Femur (tissue), 1 donor: ENCODE data around the gene MAPK8IP3.
"Not testable (repeated sequence)": the region's sequence is repeated elsewhere in the genome, so short reads cannot be mapped to it uniquely, and the experiment has no call there.

Experiments used
- DNase-seq: peaks from one replicate; pipeline ENCODE4 v3.0.0-alpha.2; 2017

MAPK8IP3 gene

DNA sequence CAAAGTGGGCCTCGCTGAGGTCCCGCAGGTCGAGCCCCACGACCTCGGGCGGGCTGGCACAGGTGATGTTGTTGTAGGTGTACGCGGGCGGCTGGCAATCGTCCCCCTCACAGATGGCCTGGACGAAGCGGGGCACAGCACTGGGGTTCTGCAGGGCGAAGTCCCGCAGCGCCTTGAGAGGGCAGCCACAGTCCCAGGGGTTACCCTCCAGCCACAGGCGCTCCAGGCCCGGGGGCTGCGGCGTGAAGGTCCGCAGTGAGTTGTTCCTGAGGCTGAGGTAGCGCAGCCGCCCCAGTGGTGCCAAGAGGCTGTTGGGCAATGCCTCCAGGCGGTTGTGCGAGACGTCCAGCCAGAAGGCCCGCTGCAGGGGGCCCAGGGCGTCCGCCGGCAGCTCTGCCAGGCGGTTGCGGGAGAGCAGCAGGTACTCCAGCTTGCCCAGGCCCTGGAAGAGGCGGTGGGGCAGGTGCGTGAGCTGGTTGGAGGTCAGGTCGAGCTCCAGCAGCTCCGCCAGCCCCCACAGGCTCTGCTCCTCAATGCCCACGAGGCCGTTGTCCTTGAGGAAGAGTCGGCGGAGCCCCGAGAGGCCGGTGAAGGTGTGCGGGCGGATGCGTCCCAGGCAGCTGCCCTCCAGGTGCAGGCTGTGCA, 84.7 kb downstream of the MAPK8IP3 start:
- no peak for DNase-seq

DNA sequence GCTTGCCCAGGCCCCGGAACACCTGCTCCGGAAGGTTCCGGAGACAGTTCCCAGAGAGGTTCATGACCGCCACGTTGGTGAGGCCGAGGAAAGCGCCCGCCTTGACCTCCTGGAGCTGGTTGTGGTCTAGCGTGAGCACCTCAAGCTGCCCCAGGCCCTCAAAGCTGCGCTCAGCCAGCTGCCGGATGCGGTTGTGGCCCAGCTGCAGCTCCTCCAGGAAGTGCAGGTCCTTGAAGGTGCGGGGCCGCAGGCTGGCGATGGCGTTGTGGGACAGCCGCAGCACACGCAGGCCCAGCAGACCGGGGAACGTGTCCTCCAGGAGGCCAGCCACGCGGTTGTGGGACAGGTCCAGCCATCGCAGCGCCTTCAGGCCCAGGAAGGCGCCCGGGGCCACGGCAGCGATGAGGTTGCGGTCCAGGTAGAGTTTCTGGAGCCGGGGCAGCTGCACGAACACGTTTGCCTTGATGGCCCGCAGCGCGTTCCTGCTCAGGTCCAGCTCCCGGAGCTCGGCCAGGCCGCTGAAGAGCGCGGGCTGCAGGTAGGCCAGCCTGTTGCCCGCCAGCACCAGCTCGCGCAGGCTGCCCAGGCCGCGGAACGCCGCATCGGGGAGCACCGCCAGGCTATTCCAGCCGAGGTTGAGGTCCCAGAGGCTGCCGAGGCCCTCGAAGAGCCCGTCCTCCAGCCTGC, 85.4 kb downstream of the MAPK8IP3 start:
- no peak for DNase-seq

DNA sequence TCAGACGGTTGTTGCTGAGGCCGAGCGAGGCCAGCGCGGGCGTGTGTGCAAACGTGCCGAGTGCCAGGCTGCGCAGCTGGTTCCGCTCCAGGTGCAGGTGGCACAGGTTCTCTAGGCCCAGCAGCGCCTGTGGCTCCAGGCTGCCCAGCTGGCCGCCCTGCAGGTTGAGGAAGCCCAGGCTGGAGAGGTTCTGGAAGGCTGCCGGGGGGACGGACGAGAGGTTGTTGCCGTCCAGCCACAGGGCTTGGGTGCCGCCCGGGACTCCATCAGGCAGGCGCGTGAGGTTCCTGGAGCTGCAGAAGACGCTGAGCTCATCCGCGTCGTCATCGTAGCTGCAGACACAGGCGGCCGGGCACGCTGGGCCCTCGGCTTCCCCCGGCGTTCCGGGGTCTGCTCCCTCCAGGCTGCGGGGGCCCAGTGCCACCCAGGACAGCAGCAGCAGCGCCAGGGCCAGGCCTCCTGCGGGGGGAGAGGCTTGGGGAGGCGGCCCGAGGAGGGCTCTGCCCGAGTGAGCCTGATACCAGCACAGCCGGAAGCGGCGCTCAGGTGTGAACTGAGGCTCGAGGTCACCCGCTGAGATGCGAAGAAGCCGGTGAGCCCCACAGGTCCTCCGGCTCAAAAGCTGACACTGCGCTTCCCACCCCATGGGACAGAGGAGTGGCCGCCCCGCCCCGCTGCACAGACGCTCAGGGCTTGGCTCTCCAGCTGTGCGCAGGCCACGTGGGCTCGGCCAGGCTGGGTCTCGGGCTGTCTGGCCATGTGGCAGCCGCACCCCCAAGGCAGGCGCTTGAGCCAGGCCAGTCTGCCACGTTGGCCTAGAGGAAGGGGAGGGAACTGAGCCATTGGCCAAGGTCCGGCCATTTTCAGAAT, 86.2 kb downstream of the MAPK8IP3 start:
- no peak for DNase-seq

DNA sequence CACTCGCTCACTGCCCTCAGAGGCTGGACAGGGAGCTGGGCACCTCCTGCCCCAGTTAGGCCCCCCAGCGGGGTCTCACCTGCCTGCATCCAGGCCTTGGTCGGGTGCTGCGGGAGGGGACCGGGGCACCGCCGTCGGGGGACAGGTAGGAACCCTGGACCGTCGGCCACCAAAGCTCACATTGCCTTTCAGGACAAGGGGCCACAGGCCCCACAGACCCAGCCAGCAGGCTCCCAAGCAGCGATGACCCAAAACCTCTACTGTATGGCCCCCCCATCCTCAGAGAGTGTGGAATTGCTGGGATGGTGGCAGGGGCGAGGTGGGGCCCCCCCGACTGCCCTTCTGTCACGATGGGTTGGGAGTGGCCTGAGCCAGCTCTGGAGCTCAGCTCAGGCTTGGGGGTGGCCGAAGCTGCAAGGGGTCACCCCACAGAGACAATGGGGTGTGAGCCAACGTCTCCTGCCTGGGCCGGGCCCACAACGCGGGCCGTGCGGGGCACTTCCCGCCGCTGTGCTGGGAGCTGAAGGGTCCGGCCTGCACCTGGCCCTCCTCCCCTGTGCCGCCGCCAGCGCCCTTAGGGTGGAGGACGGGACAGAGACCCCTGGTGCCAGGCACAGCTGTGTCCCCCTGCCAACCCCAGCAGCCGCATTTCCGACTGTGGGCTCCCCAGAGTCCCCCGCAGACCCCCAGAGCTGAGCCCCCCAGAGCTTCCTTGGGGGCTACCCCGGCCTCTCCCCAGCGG, 87.0 kb downstream of the MAPK8IP3 start:
- DNase-seq, result no peak

DNA sequence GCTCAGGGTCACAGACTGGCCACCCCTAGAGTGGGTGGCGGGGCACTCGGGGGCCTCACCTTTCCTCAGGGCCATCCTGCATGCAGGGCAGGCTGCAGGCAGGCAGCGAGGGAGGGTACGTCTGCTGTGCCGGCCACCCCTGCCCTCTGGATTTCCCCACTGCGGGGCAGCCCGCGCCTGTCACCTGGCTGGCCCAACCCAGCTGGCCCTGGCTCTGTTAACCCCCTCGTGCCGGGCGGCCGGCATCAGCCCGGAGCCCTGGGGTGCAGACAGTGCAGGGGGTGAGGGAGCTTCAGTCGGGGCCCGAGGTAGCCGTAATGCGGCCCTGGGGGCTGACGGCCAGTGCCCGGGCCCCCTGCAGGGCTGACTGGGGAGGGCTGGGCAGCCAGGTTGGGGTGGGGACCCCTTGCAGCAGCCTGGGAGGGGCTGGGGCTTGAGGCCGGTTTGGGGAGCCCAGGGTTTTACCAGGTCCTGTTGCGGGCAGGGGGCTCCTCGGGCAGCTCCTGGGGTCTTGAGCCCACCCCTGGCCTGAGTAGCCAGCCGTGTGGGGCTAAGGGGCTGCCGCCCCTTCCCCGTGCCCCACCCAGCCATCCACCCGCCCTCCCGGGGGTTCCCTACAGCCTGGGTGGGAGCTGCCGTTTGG, 87.7 kb downstream of the MAPK8IP3 start, which contains the start of gene IGFALS:
TSS of gene IGFALS (minus strand) at position 128 of the 643 bp plus-strand sequence. CDS start at position 75, 53 bp downstream.
- DNase-seq, result no peak

DNA sequence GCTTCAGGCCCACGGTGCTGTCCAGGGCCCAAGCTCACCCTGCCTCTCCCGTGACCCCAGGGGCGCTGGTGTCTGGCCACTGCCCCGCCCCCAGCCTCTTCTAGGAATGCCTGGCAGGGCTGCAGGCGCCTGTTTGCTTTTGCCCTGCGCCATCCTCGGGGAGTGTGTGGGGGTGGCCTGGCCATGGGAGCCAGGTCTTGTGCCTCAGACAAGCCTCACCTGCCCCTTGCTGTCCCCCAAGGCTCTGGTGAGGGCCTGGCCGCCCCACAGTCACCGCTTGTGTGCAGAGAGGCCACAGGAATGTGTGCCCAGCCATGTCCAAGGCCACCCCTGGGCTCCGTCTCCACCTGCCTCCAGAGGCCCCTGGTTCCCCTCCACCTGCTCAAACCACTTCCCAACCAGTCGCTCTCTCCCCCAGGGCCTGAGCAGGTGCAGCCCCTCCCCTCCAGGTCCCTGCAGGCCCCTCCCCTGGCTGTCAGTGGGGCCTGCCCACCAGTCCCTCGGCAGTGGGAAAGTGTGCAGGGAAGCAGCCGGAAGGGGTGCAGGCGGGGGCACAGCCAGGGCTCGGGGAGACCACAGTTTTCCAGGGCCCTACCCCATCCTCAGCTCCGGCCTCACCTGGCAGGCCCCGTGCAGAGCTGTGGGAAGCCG, 88.4 kb downstream of the MAPK8IP3 start:
- DNase-seq, result no peak

DNA sequence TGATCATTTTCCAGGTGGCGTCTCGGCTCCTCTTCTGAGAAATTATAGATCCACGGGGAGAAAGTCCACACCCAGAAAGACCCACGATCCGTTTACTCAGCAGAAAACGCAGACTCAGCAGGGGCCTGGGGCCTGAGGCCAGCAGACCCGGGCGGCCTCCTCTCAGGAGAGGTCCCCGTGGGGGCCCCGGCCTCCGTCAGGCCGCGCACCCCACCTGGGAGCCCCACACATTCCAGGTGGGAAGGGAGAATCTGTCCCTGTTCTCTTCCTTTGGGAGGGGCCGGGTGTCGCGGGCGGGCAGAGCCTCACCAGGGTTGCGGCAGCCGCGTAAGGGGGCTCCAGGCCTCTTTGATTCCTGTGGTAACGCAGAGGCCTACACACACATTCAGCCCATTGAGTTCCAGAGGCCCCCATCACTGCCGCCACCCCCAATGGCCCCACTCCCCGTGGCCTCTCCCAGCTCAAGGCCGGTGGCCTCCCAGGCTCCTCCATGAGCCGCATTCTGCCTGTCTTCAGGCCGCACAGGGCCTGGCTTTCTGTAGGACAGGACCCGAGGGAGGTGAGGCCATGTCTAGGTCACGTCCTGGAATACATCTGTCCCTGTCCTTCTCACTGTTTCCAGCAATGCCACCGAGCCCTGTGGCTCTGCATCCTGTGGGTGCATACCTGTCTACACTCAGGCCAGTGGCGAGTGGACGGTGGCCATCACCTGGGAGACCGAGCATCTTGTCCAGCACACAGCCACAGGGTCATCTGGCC, 89.1 kb downstream of the MAPK8IP3 start:
- DNase-seq, result no peak

DNA sequence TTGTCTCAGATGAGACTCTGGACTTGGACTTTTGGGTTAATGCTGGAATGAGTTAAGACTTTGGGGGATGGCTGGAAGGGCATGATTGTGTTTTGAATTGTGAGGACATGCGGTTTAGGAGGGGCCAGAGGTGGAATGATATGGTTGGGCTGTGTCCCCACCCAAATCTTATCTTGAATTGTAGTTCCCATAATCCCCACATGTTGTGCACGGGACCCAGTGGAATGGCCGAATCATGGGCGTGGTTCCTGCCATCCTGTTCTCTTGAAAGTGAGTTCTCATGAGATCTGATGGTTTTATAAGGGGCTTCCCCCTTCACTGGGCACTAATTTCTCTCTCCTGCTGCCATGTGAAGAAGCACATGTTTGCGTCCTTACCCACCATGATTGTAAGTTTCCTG, 93.3 kb downstream of the MAPK8IP3 start:
- not testable (repeated sequence) for DNase-seq

DNA sequence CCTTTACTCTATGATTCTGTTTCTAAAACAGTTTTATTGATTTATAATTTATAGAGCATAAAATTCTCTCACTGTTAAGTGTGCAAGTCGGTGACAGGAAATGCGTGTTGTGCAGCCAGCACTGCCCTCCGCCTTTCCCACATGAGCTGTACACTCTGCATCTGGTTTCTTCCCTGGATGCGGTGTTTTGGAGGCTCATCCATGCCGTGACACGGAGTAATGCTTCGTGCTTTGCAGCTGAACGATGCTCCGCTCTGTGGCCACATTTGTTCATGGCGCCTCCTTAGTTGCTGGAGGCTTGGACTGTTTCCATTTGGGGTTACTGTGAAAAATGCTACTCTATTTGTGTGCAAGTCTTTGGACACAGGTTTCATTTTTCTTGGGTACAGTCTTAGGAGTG, 94.7 kb downstream of the MAPK8IP3 start:
- DNase-seq, result no peak

DNA sequence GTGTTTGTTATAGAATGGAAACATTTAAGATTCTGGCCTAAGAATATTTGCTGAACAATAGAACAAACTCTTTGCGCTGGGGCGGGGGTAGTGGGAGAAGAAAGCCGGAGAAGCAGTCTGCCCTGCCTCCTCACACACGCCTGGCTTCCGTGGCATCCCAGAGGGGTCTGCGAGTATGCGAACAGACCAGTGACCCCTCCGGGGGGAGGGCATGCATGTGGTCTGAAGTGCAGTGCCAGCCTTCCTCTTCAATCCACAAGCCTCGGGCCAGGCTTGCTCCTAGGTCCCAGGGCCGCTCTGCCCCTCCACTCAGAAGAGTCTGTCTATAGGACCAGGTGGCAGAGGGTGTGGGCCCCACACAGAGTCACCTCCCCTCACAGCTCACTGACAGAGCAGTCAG, 101.6 kb downstream of the MAPK8IP3 start:
- no peak for DNase-seq

DNA sequence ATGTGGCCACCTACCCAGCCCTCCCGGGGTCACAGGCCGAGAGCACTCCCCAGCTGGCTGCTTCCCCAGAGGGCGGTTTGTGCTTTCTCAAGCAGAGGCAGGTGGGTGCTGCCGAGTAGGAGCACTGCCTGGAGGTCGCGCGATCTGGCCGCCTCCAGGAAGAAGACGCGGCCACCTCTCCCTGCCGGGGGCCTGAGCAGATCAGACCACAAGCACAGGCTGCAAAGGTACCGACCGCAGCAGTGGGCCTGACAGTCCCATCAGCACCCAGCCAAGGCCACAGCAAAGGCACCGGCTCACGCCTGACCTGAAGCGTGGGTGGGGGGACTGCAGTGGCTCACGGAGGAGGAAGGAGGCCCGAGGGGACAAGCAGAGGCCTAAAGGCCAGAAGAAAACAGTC, 102.7 kb downstream of the MAPK8IP3 start:
- DNase-seq, result no peak

DNA sequence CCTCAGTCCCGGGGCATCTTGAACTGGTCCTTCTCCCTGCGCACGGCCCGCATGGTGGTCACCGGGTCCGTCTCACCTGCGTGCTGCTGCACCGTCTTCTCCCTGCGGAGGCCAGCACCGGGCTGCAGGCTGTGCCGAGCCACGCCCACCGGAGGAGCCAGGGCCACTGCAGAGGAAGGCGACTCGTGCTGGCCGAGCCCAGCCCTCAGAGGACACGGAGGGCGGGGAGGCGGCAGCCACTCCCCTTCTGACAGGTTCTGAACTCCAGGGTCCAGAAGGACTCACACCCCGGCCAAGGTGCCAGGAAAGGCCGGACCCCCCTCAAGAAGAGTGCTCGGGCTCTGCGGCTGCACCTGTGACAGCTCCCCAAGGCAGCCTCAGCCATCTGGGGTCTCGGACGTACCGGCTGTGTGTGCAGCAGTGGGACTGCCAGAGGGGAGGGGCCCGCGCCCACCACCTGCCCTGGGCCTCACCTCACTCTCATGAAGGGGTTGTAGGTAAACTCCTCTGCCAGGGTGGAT, 103.3 kb downstream of the MAPK8IP3 start:
- DNase-seq, result no peak

DNA sequence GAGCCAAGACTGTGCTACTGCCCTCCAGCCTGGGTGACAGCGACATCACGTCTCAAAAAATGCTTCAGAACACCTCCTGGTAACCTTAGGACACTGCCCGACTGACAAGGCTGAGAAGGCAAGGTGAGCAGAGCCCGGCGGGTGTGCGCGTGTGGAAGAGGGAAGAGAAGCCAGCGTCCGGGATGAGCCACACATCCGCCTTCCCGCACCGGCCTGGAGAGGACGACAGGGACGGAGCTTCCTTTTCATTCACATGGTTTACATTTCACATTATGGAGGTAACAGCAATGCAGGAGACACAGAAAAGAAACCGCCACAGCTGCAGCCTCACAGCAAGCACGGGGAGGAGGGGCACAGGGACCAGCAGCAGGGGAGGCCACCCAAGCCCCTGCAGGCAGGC, 104.1 kb downstream of the MAPK8IP3 start:
- no peak for DNase-seq

DNA sequence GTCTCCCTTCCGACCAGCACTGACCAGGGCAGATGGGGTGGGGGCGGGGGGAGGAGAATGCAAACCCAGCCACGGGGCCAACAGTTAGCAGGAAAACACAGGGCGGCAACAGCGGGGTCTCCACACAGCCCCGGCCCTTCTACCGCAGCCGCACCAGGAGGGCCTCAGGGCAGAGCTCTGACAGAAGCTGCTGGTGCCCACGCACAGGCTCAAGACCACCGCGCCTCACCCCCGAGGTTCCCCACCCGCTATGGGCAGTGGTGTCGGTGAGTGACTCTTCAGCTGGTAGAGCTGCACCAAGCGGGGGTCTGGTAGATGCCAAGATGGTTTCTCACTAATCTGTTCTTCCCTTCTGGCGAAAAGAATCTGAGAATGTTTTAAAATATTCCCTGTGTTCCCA, 104.5 kb downstream of the MAPK8IP3 start:
- DNase-seq, result no peak

DNA sequence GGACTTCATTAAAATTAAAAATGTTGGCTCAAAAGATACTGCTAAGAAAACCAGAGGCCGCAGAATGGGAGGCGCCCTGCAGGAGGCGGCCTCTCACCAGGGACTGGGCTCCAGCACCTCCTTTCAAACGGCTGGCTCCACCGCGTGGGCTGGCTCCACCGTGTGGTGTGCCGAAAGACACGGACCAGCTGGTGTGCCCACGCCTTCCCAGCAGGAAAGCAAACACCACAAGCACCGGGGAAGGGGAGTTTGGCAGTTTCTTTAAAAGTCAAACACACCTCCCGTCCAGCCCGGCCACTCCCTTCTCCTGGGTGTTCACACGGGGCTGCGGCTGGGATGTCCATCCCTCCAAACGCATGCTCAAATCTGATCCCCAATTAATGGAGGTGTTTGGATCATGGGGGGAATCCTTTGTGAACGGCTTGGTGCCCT, 106.8 kb downstream of the MAPK8IP3 start:
- peak; percentile 62 for DNase-seq

DNA sequence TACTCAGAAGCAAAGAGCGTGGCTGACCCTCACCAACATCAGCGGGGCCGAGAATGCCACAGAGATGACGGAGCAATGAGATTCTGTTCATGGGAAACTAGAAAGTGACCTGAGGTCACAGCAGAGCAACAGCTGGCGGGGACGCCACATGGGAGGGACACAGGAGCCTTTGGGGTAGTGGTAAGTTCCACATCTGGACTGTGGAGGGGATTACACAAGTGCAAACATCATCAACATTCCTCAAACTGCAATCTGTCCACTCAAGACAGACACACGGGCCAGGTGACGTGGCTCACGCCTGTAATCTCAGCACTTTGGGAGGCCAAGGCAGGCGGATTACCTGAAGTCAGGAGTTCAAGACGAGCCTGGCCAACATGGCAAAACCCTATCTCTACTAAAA, 109.5 kb downstream of the MAPK8IP3 start:
- DNase-seq, result no peak

DNA sequence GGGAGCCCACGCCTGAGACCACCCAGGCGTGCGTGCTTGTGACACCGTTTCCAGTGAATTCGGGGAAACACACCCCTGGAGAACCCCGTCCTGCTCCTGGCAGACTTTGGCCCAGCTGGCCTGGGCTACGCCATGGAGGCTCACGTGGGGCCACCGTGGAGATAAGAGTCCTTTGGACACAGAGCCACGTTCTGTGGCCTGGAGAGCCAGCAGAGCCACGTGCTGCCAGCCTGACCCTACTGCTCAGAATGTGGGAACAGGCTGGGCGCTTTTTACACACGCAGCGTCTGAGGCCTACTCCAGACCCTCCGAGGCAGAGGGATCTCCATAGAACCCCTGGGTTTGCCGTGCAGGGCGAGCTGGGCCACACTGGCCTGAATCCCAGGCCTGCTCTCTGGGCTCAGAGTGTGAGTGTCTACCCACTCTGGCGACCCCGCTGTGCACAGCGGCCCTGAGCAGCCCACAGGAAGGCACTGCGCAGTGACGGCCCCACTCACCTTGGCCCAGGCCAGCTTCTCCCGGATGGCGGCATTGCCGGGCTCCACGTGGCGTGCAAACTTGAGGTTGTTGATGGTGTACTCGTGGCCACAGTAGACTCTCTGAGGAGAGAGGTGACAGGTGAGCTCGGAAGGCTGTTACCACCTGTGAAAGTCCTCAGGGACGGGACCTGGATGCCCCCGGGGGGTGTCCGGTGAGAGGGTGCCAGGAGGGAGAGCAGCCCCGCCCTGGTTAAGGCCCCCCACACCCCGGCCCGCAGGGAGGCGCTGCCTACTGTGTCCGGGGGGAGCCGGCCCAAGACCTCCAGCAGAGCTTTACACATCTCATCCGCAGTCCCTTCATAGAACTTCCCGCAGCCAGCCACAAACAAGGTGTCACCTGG, 110.6 kb downstream of the MAPK8IP3 start:
- DNase-seq, result no peak

DNA sequence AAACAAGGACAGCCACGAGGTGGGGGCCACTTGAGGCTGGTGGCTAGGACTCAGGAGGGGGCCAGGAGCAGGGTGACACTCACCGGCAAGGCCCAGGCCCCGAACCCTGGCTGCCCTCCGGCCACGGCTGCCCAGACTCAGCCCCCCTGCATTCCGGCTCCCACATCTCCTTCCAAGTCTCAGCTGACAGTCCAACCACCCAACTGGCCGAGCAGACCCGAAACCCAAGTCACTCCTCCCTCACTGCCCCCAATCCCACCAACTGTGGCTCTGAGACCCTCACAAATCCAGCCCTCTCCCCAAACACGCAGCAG, 111.2 kb downstream of the MAPK8IP3 start:
- DNase-seq, result no peak

DNA sequence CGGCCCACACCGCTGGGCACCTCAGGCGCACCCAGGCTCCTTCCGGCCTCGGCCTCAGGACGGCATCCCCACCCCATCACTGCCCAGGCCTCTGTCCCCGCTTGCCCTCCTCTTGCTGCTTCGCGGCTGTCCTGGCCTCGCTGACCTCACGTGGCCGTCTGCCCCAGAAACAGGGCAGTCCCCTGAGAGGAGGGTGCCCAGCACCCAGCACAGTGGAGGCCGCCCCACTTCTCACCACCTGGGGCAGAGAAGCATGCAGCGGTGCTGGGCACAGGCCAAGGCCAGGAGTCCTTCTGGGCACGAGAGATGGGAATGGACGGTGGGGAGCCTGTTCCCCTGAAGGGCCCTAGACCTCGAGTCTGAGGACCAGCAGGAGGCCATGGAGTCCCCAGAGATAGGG, 111.7 kb downstream of the MAPK8IP3 start:
- no peak for DNase-seq
